Left lobe of liver (tissue), 2 donors: Measurements from ENCODE around the gene ASIC2. TPM values are rescaled to one million over a fixed set of nuclear protein-coding genes. Genes with fewer than 3 reads are reported as not detected.

Experiments
- ATAC-seq: fragments of 200-7000 bp; cut with Tn5 transposase; one replicate; pipeline ENCODE4 v1.9.1; 2020; ENCODE audit warnings: mild to moderate bottlenecking, moderate library complexity
- DNase-seq: peaks from one replicate; pipeline ENCODE4 v3.0.0-alpha.2; 2020; ENCODE audit warnings: low spot score
- total RNA-seq: library from RNA; stranded (reverse); gene quantifications from one replicate; pipeline ENCODE4 v1.2.1, GENCODE V29; 2021
- donor health status: DM: no; HTN: no; CAD: no; lungs with moderate emphysema.
- donor health status: DM: no; HTN: yes; CAD: no.

ASIC2 gene
- total RNA-seq, 1 donor from 2014 or later: not detected

GRCh38 chr17:33120103-33120502 is 173.0 kb downstream of the ASIC2 start:
- ATAC-seq (no peak), DNase-seq (no peak)

- ATAC-seq (no peak), DNase-seq (no peak)
These were observed 174.6 kb downstream of the ASIC2 start for GRCh38 chr17:33118391-33119075.

GRCh38 chr17:33116021-33116551 is 177.0 kb downstream of the ASIC2 start:
- no peak for ATAC-seq
- no peak for DNase-seq

GRCh38 chr17:33115366-33115765 is 177.7 kb downstream of the ASIC2 start:
- ATAC-seq (no peak), DNase-seq (no peak)

- ATAC-seq: no peak
- no peak for DNase-seq
These were observed 179.1 kb downstream of the ASIC2 start for GRCh38 chr17:33113991-33114370.

- ATAC-seq (no peak), DNase-seq (no peak)
These were observed 179.7 kb downstream of the ASIC2 start for GRCh38 chr17:33113276-33113990.

- no peak for DNase-seq
- no peak for ATAC-seq
These were observed 180.3 kb downstream of the ASIC2 start for GRCh38 chr17:33112763-33113162.

GRCh38 chr17:33109336-33110072 is 183.6 kb downstream of the ASIC2 start:
- no peak for DNase-seq
- ATAC-seq: no peak

- no peak for ATAC-seq
- DNase-seq: no peak
These were observed 186.4 kb downstream of the ASIC2 start for GRCh38 chr17:33106525-33107165.

- no peak for DNase-seq
- ATAC-seq: no peak
These were observed 187.2 kb downstream of the ASIC2 start for GRCh38 chr17:33105911-33106310.

- DNase-seq (no peak), ATAC-seq (no peak)
These were observed 193.2 kb downstream of the ASIC2 start for GRCh38 chr17:33099906-33100305.

- DNase-seq (no peak), ATAC-seq (no peak)
These were observed 193.8 kb downstream of the ASIC2 start for GRCh38 chr17:33099252-33099651.

- ATAC-seq (no peak), DNase-seq (no peak)
These were observed 195.7 kb downstream of the ASIC2 start for GRCh38 chr17:33097411-33097810.

GRCh38 chr17:33096161-33096560 is 196.9 kb downstream of the ASIC2 start:
- DNase-seq (no peak), ATAC-seq (no peak)

GRCh38 chr17:33091271-33091670 is 201.8 kb downstream of the ASIC2 start:
- no peak for DNase-seq
- ATAC-seq: no peak

- DNase-seq: no peak
- ATAC-seq: no peak
These were observed 202.3 kb downstream of the ASIC2 start for GRCh38 chr17:33090806-33091205.

- no peak for DNase-seq
- ATAC-seq: no peak
These were observed 206.2 kb downstream of the ASIC2 start for GRCh38 chr17:33086878-33087277.

- ATAC-seq (no peak), DNase-seq (no peak)
These were observed 207.1 kb downstream of the ASIC2 start for GRCh38 chr17:33086041-33086440.

- no peak for DNase-seq
- ATAC-seq: no peak
These were observed 207.8 kb downstream of the ASIC2 start for GRCh38 chr17:33085256-33085655.

- no peak for ATAC-seq
- DNase-seq: no peak
These were observed 208.3 kb downstream of the ASIC2 start for GRCh38 chr17:33084755-33085154.

- no peak for DNase-seq
- no peak for ATAC-seq
These were observed 210.4 kb downstream of the ASIC2 start for GRCh38 chr17:33082529-33083173.
